Kidney (tissue), 14 donors: Measurements from ENCODE around the gene APCDD1. TPM values are rescaled to one million over a fixed set of nuclear protein-coding genes. Genes with fewer than 3 reads are reported as not detected.
"Not testable (repeated sequence)": the region's sequence is repeated elsewhere in the genome, so short reads cannot be mapped to it uniquely, and the experiment has no call there.

Source experiments
- DNase-seq, 5 donors: peaks; one replicate each; pipeline ENCODE4 v3.0.0-alpha.2; 2013 to 2020
- FAIRE-seq: peaks from 2 replicates; lab custom pipeline; 2012; peaks lifted over from hg19 to GRCh38; lab: Jason Lieb, UNC
- H3K27ac ChIP-seq, 2 donors: one replicate each; pipeline ENCODE4 v1.7.0; 2013; ENCODE audit warnings: low read depth in 2 of 2, low read length in 2 of 2, inconsistent platforms in 1 of 2
- H3K27me3 ChIP-seq: one replicate; pipeline ENCODE4 v1.7.1; 2013; ENCODE audit warnings: low read length, inconsistent platforms; ENCODE audit not compliant: control insufficient read depth, insufficient read depth
- H3K36me3 ChIP-seq, 3 donors: one replicate each; pipeline versions ENCODE4 v1.7.0 to v1.7.1; 2013; ENCODE audit warnings: low read length in 3 of 3, control low read depth in 1 of 3, inconsistent platforms in 1 of 3; ENCODE audit not compliant: insufficient read depth in 3 of 3, control insufficient read depth in 2 of 3
- H3K4me1 ChIP-seq, 3 donors: one replicate each; pipeline versions ENCODE4 v1.7.0 to v1.7.1; 2013; ENCODE audit warnings: low read length in 3 of 3, inconsistent platforms in 1 of 3, low read depth in 1 of 3; ENCODE audit not compliant: control insufficient read depth in 2 of 3, insufficient read depth in 2 of 3
- H3K4me3 ChIP-seq, 3 donors: one replicate each; pipeline versions ENCODE4 v1.7.0 to v1.8.1; 2013; ENCODE audit warnings: low read length in 3 of 3, control low read depth in 1 of 3, inconsistent platforms in 1 of 3
- H3K9ac ChIP-seq, 3 donors: one replicate each; pipeline versions ENCODE4 v1.7.0 to v1.7.1; 2013; ENCODE audit warnings: low read length in 3 of 3, control low read depth in 1 of 3, inconsistent platforms in 1 of 3
- H3K9me3 ChIP-seq, 3 donors: one replicate each; pipeline versions ENCODE4 v1.7.0 to v1.7.1; 2013; ENCODE audit warnings: low read length in 3 of 3, control low read depth in 1 of 3, inconsistent platforms in 1 of 3; ENCODE audit not compliant: control insufficient read depth in 2 of 3, insufficient read depth in 1 of 3
- CTCF ChIP-seq: IDR thresholded peaks from 3 replicates; pipeline ENCODE4 v1.5.1; 2012; ENCODE audit warnings: mild to moderate bottlenecking, moderate library complexity, borderline replicate concordance; ENCODE audit not compliant: insufficient read depth; ENCODE audit errors: extremely low read depth
- intact Hi-C: fragments of 100-400 bp; cut with DNase I; formaldehyde crosslinking; loops from one replicate; pipeline ENCODE4 v1.11.1; 2022
- polyA plus RNA-seq: library from polyadenylated mRNA; stranded (reverse); fragments of 350-450 nt; fragmentation: Illumina TruSeq; extraction: RNeasy Lipid Tissue Mini Kit (QIAGEN cat#74804); gene quantifications from one replicate; pipeline ENCODE4 v1.2.3, GENCODE V29; 2014; ENCODE audit warnings: low read depth, low replicate concordance; ENCODE audit not compliant: insufficient read depth
- total RNA-seq: library from RNA; stranded (reverse); fragmentation: NEBNext Ultra II Directional; extraction: Animal tissue kit (Norgen Biotek cat#: 25700); gene quantifications from one replicate; pipeline ENCODE4 v1.2.1, GENCODE V29; 2021
- donor health status: control.
- donor health status: control.
- donor health status: control.
- donor health status: control.
- donor health status: control.
- donor health status: DM: yes; HTN: yes; CAD: no.
- donor health status: Normal renal cell carcinoma (clear cell type).

Gene APCDD1
- total and polyA plus RNA-seq, 2 donors from 2014 or later, result 2.8 to 22.9 TPM

GRCh38 chr18:10536280-10536679, 81.8 kb downstream of the APCDD1 start:
- intact Hi-C loops, result no loop called here
- TF ChIP-seq CTCF, result no peak
- Histone ChIP-seq H3K36me3 (peaks cover 0 to 8% (median 5%) of the 10 kb centered on the region in 3 donors), H3K27me3 (no peaks in the 10 kb centered on the region), H3K27ac (no peak overlapping the region), H3K4me3 (no peak overlapping the region), H3K4me1 (no peaks in the 10 kb centered on the region), H3K9me3 (no peaks in the 10 kb centered on the region), H3K9ac (no peak overlapping the region)
- no peak for FAIRE-seq
- no peak for DNase-seq

DNA sequence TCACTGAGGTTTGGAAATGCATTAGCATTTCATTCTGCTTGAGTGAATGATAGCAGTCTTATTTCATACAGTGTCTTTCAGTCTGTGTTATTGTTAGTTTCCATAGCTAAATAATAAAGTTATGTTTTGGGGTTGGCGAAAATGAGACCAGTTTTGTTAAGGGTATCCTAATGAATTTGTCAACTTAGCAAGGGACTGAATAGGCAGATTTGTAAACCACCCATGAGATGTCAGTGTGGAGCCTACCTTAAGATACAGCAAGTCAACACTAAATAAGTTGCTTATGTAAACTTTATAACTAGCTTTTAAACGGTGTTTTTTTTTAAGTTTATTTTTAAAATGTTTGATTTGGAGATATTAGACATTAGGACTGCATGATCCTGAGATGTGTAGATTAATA, 83.3 kb downstream of the APCDD1 start:
- FAIRE-seq, result no peak
- DNase-seq, result no peak
- no peak overlapping the region for H3K4me3 ChIP-seq

GRCh38 chr18:10539124-10539523, 84.7 kb downstream of the APCDD1 start:
- not testable (repeated sequence) for FAIRE-seq
- H3K36me3 ChIP-seq, result peaks cover 2 to 18% (median 16%) of the 10 kb centered on the region in 3 donors

More for the DNA sequence above, 83.3 kb downstream of the APCDD1 start:
- no peaks in the 10 kb centered on the region for H3K4me1 ChIP-seq
- H3K9ac ChIP-seq, result no peak overlapping the region
- no peak for TF ChIP-seq CTCF
- intact Hi-C loops, result no loop called here
- no peak overlapping the region for H3K27ac ChIP-seq
- no peaks in the 10 kb centered on the region for H3K9me3 ChIP-seq
- H3K27me3 ChIP-seq, result no peaks in the 10 kb centered on the region
- peaks cover 2 to 15% (median 14%) of the 10 kb centered on the region in 3 donors for H3K36me3 ChIP-seq

More at GRCh38 chr18:10539124-10539523, 84.7 kb downstream of the APCDD1 start:
- H3K27me3 ChIP-seq, intact Hi-C loops, H3K9ac ChIP-seq, H3K4me3 ChIP-seq, H3K9me3 ChIP-seq, DNase-seq, H3K4me1 ChIP-seq, H3K27ac ChIP-seq: not testable (repeated sequence)

Other genes with a start within 250 kb of the APCDD1 start
- gene NAPG, start 71.4 kb downstream of the APCDD1 start, total RNA-seq, result 39.4 TPM
- 15.0 TPM for gene NAPG, start 71.4 kb downstream of the APCDD1 start, polyA plus RNA-seq